ENCODE results near the gene APRT. TPM values are rescaled to one million over a fixed set of nuclear protein-coding genes. Genes with fewer than 3 reads are reported as not detected.

APRT gene
- total RNA-seq, 2 experiments from 2014 or later = 270 to 272 TPM

- intact Hi-C loops (cut with micrococcal nuclease) = loop anchor here (1.0 to 5.0 kb wide), 9 partner anchors 9 to 324 kb away; partner anchors contain the start of genes APRT, CTU2, RNF166 and SNAI3
- Mint-ChIP-seq H3K36me3 (peaks cover 2% of the 10 kb centered on the region), H3K27ac (peak overlapping the region; percentile 94), H3K27me3 (no peaks in the 10 kb centered on the region), H3K9me3 (no peaks in the 10 kb centered on the region), H3K4me1 (ENCODE audit: low read depth) (peaks cover 47% of the 10 kb centered on the region), H3K4me3 (peak overlapping the region; percentile 80)
- peak; percentile 87 for DNase-seq
- CTCF ChIA-PET = interaction anchor here (0.6 to 8.2 kb wide), 14 partner anchors 16 to 185 kb away, joined by 3 to 118 read pairs (median 6); partner anchors contain the start of genes APRT, GALNS and TRAPPC2L
- POLR2A ChIA-PET = interaction anchor here (0.5 to 5.9 kb wide), 20 partner anchors 18 to 444 kb away, joined by 3 to 81 read pairs (median 4); partner anchors contain the start of genes APRT, CDH15, GALNS and TRAPPC2L
These were observed 30.3 kb downstream of the APRT start for GRCh38 chr16:88781140-88782077.

GRCh38 chr16:88780142-88781062 lies 31.3 kb downstream of the APRT start:
- ChIA-PET CTCF (interaction anchor here (0.6 to 8.2 kb wide), 11 partner anchors 15 to 151 kb away, joined by 3 to 118 read pairs (median 7); partner anchors contain the start of genes APRT, GALNS and TRAPPC2L), POLR2A (interaction anchor here (0.6 to 5.9 kb wide), 11 partner anchors 18 to 391 kb away, joined by 3 to 81 read pairs (median 5); partner anchors contain the start of genes APRT and CDH15)
- H3K27ac Mint-ChIP-seq = peak overlapping the region; percentile 94
- no peaks in the 10 kb centered on the region for H3K27me3 Mint-ChIP-seq
- H3K9me3 Mint-ChIP-seq = no peaks in the 10 kb centered on the region
- intact Hi-C loops (cut with micrococcal nuclease) = loop anchor here (1.0 to 5.0 kb wide), 2 partner anchors 94 to 323 kb away; partner anchors contain the start of gene SNAI3
- no peak for DNase-seq
- H3K4me1 Mint-ChIP-seq (ENCODE audit: low read depth) = peaks cover 49% of the 10 kb centered on the region
- peak overlapping the region; percentile 80 for H3K4me3 Mint-ChIP-seq
- peaks cover 2% of the 10 kb centered on the region for H3K36me3 Mint-ChIP-seq

DNA sequence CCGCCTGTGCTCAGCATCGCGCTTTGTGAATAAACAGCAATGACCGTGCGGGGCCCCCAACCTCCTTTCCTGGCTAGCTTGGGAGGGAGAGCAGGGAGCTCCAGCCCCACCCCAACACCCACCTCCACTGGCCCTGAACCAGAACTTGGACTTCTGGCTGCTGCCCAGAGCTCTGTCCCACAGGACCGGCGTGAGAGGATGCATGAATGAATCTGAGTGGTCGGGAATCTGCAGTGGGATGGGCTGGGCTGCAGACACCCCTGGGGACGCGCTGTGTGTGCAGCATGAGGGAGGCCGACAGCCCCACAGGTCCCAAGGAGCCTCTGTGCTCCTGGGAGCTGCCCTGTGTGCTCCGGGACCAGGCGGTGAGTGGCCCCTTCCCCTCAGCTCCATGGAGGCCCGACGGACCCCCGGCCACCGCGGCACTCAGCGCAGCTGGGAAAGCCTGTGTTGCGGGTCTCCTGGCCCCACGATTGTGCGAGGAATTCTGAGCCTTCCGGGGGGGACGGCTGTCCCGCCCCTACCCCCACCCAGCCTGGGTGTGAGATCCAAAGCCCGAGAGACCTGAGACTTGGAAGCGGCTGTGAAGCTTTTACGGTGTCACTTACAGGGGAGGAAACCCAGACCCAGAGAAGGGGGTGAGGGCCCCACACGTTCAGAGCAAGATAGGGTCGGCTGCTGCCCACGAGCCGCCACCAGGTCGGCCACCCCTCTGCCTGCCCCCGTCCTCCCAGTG lies 32.2 kb downstream of the APRT start:
- intact Hi-C loops (cut with micrococcal nuclease) = loop anchor here (5.0 kb wide), 1 partner anchor 322 kb away; no protein-coding TSS in a partner anchor
- DNase-seq = no peak
- Mint-ChIP-seq H3K9me3 (no peaks in the 10 kb centered on the region), H3K27ac (peak overlapping the region; percentile 94), H3K4me3 (peak overlapping the region; percentile 80), H3K36me3 (peaks cover 2% of the 10 kb centered on the region), H3K4me1 (ENCODE audit: low read depth) (peaks cover 52% of the 10 kb centered on the region), H3K27me3 (no peaks in the 10 kb centered on the region)
- POLR2A ChIA-PET = interaction anchor here (5.9 kb wide), 1 partner anchor 31 kb away, joined by 81 read pairs; the partner anchor contains the start of gene APRT
- CTCF ChIA-PET = interaction anchor here (1.0 to 8.2 kb wide), 8 partner anchors 14 to 151 kb away, joined by 3 to 118 read pairs (median 10); partner anchors contain the start of genes APRT, GALNS and TRAPPC2L

GRCh38 chr16:88778541-88779065 lies 33.1 kb downstream of the APRT start:
- POLR2A ChIA-PET = no interaction called here
- intact Hi-C loops (cut with micrococcal nuclease) = no loop called here
- Mint-ChIP-seq H3K4me3 (no peak overlapping the region), H3K9me3 (no peaks in the 10 kb centered on the region), H3K27ac (no peak overlapping the region), H3K4me1 (ENCODE audit: low read depth) (peaks cover 58% of the 10 kb centered on the region), H3K36me3 (peaks cover 2% of the 10 kb centered on the region), H3K27me3 (no peaks in the 10 kb centered on the region)
- DNase-seq = no peak
- CTCF ChIA-PET = interaction anchor here (2.3 to 8.2 kb wide), 3 partner anchors 13 to 42 kb away, joined by 7 to 118 read pairs (median 10); no protein-coding TSS in a partner anchor

DNA sequence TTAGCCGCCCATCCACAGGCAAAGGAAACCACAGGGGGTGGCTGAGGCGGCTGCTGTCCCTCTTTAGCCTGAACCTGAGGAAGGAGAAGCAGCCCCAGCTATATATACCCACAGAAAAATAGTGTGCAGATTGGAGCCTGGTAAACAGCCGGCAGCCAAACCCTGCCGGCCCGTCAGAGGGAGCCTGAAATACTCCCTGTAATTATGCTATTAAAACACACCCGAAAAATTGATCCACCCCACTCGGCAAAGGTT lies 33.5 kb downstream of the APRT start:
- H3K27ac Mint-ChIP-seq = peak overlapping the region; percentile 49
- no peaks in the 10 kb centered on the region for H3K9me3 Mint-ChIP-seq
- ChIA-PET POLR2A (no interaction called here), CTCF (interaction anchor here (2.3 to 8.2 kb wide), 2 partner anchors 35 to 42 kb away, joined by 10 to 118 read pairs; no protein-coding TSS in a partner anchor)
- H3K4me3 Mint-ChIP-seq = no peak overlapping the region
- H3K27me3 Mint-ChIP-seq = no peaks in the 10 kb centered on the region
- H3K4me1 Mint-ChIP-seq (ENCODE audit: low read depth) = peaks cover 60% of the 10 kb centered on the region
- no peak for DNase-seq
- peaks cover 2% of the 10 kb centered on the region for H3K36me3 Mint-ChIP-seq
- intact Hi-C loops (cut with micrococcal nuclease) = no loop called here

DNA sequence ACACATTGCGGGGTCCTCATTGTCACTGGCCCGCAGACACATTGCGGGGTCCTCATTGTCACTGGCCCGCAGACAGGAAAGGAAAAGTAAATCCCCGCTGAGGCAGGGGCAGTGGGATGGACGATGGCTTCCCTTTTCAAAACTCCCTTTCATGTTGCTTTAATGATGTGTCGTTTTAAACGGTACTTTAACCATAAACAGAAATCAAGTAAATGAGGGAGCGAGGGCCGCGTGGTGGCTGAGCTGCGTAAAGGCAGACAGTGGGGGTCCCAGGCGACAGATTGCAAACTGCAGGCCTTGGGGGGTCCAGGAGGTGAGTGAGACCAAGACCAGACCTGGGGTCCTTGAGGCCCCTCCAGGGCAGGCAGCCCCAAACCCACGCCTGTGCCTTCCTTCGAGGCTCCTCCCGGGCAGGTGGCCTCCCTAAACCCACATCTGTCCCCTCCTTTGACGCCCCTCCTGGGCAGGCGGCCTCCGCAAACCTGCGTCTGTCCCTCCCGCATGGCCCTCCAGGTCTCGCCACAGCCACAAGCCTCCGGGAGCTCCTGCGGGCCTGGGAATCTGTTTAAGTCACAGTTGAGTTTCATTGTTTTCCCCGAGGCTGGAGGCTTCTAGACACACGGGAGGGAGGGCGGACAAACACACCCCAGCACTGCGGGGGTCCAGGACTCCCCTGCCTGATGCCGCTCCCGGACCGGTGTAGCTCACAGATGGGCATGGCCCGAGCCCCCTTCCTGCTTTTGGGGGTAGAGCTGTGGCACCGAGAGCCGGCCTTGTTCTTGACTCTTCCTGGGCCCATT lies 34.1 kb downstream of the APRT start:
- H3K4me3 Mint-ChIP-seq = no peak overlapping the region
- intact Hi-C loops (cut with micrococcal nuclease) = no loop called here
- no peak for DNase-seq
- H3K4me1 Mint-ChIP-seq (ENCODE audit: low read depth) = peaks cover 59% of the 10 kb centered on the region
- POLR2A ChIA-PET = interaction anchor here (0.6 kb wide), 1 partner anchor 8 kb away, joined by 3 read pairs; no protein-coding TSS in a partner anchor
- H3K9me3 Mint-ChIP-seq = no peaks in the 10 kb centered on the region
- H3K27ac Mint-ChIP-seq = peak overlapping the region; percentile 49
- H3K36me3 Mint-ChIP-seq = no peaks in the 10 kb centered on the region
- H3K27me3 Mint-ChIP-seq = no peaks in the 10 kb centered on the region
- CTCF ChIA-PET = interaction anchor here (2.3 to 8.2 kb wide), 2 partner anchors 34 to 41 kb away, joined by 10 to 118 read pairs; no protein-coding TSS in a partner anchor

DNA sequence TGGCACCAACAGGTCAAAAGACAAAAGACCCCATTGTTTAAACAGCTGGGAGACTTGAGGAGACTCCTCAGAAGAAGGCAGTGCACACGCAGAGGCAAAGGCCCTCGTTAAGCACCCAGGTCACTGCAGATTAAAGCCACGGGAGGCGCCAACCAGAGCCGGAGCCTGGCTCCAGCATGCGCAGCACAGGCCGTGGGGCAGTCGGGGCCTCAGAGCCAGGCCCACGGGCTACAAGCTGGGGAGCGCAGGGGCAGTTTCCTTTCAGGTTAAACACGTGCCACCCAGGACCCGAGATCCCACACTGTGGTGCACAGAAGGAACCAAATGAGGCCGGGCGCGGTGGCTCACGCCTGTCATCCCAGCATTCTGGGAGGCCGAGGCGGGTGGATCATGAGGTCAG lies 35.9 kb downstream of the APRT start:
- Mint-ChIP-seq H3K4me3 (no peak overlapping the region), H3K27ac (no peak overlapping the region), H3K36me3 (no peaks in the 10 kb centered on the region), H3K9me3 (no peaks in the 10 kb centered on the region), H3K4me1 (ENCODE audit: low read depth) (peaks cover 46% of the 10 kb centered on the region), H3K27me3 (no peaks in the 10 kb centered on the region)
- intact Hi-C loops (cut with micrococcal nuclease) = no loop called here
- POLR2A ChIA-PET = no interaction called here
- CTCF ChIA-PET = interaction anchor here (1.0 to 1.2 kb wide), 2 partner anchors 14 to 38 kb away, joined by 3 read pairs; no protein-coding TSS in a partner anchor
- no peak for DNase-seq

- CTCF ChIA-PET = interaction anchor here (1.0 to 1.7 kb wide), 3 partner anchors 30 to 37 kb away, joined by 3 to 6 read pairs (median 4); no protein-coding TSS in a partner anchor
- Mint-ChIP-seq H3K27ac (no peak overlapping the region), H3K9me3 (no peaks in the 10 kb centered on the region), H3K27me3 (no peaks in the 10 kb centered on the region), H3K4me1 (ENCODE audit: low read depth) (peaks cover 39% of the 10 kb centered on the region), H3K4me3 (no peak overlapping the region), H3K36me3 (no peaks in the 10 kb centered on the region)
- POLR2A ChIA-PET = interaction anchor here (1.4 kb wide), 1 partner anchor 11 kb away, joined by 3 read pairs; no protein-coding TSS in a partner anchor
- intact Hi-C loops (cut with micrococcal nuclease) = no loop called here
- no peak for DNase-seq
These were observed 37.0 kb downstream of the APRT start for GRCh38 chr16:88774544-88775393.

DNA sequence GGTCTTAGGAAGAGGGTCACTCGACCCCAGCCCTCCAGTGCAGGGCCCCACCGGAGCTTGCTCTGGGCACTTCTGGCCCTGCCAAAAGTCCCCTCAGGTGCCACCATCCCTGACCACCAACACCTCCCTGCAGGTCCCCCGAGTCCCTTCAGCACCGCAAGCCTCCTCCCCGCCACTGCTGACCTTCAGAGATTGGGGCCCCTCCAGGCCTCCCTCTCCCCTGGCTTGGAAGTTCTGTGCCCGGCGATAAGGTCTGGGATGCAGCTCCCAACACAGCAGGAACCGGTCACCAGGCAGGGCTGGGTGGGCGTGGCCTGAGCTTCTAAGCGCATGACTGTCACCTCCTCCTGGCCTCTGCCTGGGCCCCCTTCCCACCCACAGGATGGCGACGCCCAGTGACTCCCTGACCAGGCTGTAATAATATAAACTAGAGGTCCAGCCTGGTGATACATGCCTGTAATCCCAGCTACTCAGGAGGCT lies 37.9 kb downstream of the APRT start:
- Mint-ChIP-seq H3K27ac (no peak overlapping the region), H3K27me3 (no peaks in the 10 kb centered on the region), H3K36me3 (no peaks in the 10 kb centered on the region), H3K4me3 (no peak overlapping the region), H3K9me3 (no peaks in the 10 kb centered on the region), H3K4me1 (ENCODE audit: low read depth) (peaks cover 38% of the 10 kb centered on the region)
- POLR2A ChIA-PET = interaction anchor here (1.4 kb wide), 1 partner anchor 10 kb away, joined by 3 read pairs; no protein-coding TSS in a partner anchor
- intact Hi-C loops (cut with micrococcal nuclease) = no loop called here
- CTCF ChIA-PET = interaction anchor here (1.0 to 1.7 kb wide), 3 partner anchors 28 to 36 kb away, joined by 3 to 6 read pairs (median 4); no protein-coding TSS in a partner anchor
- peak; percentile 27 for DNase-seq
